HG03558 (cell line): ENCODE results near the gene TMEM132C.
"Not testable (repeated sequence)": the region's sequence is repeated elsewhere in the genome, so short reads cannot be mapped to it uniquely, and the experiment has no call there.

Experiments used
- ATAC-seq: cut with Tn5 transposase; IDR thresholded peaks from one replicate; pipeline ENCODE4 v1.9.1; 2021; ENCODE audit warnings: moderate number of reproducible peaks; ENCODE audit not compliant: unreplicated experiment; ENCODE audit errors: extremely low read depth

The TMEM132C gene

GRCh38 chr12:128463881-128464280 is 196.9 kb downstream of the TMEM132C start:
- no peak for ATAC-seq

GRCh38 chr12:128467882-128468281 is 200.9 kb downstream of the TMEM132C start:
- ATAC-seq = no peak

- no peak for ATAC-seq
These were observed 202.0 kb downstream of the TMEM132C start for GRCh38 chr12:128468926-128469325.

- ATAC-seq = no peak
These were observed 204.5 kb downstream of the TMEM132C start for GRCh38 chr12:128471491-128471890.

- no peak for ATAC-seq
These were observed 207.9 kb downstream of the TMEM132C start for GRCh38 chr12:128474916-128475315.

GRCh38 chr12:128476266-128476665 is 209.3 kb downstream of the TMEM132C start:
- ATAC-seq = no peak

GRCh38 chr12:128483526-128484255 is 216.7 kb downstream of the TMEM132C start:
- no peak for ATAC-seq

- ATAC-seq = not testable (repeated sequence)
These were observed 230.4 kb downstream of the TMEM132C start for GRCh38 chr12:128497376-128497775.

- ATAC-seq = no peak
These were observed 240.5 kb downstream of the TMEM132C start for GRCh38 chr12:128507470-128507869.

GRCh38 chr12:128509170-128509569 is 242.2 kb downstream of the TMEM132C start:
- no peak for ATAC-seq

GRCh38 chr12:128510511-128510910 is 243.5 kb downstream of the TMEM132C start:
- no peak for ATAC-seq

- ATAC-seq = no peak
These were observed 246.4 kb downstream of the TMEM132C start for GRCh38 chr12:128513331-128513730.

GRCh38 chr12:128513831-128514230 is 246.9 kb downstream of the TMEM132C start:
- no peak for ATAC-seq

GRCh38 chr12:128518644-128519043 is 251.7 kb downstream of the TMEM132C start:
- ATAC-seq = no peak

- ATAC-seq = no peak
These were observed 252.5 kb downstream of the TMEM132C start for GRCh38 chr12:128519426-128519825.

GRCh38 chr12:128521981-128522380 is 255.0 kb downstream of the TMEM132C start:
- no peak for ATAC-seq

GRCh38 chr12:128524439-128524838 is 257.5 kb downstream of the TMEM132C start:
- ATAC-seq = no peak

- ATAC-seq = no peak
These were observed 264.2 kb downstream of the TMEM132C start for GRCh38 chr12:128531170-128531569.

- ATAC-seq = no peak
These were observed 267.9 kb downstream of the TMEM132C start for GRCh38 chr12:128534906-128535305.

- no peak for ATAC-seq
These were observed 269.8 kb downstream of the TMEM132C start for GRCh38 chr12:128536810-128537209.

GRCh38 chr12:128537668-128538067 is 270.7 kb downstream of the TMEM132C start:
- ATAC-seq = no peak

GRCh38 chr12:128542844-128543243 is 275.9 kb downstream of the TMEM132C start:
- ATAC-seq = no peak
